ENCODE results near the gene DRGX. TPM values are rescaled to one million over a fixed set of nuclear protein-coding genes. Genes with fewer than 3 reads are reported as not detected.

DRGX gene
- total RNA-seq, 4 donors from 2014 or later = 0.14 TPM; not detected in 3

GRCh38 chr10:49418328-49418727, 22.4 kb upstream of the DRGX start:
- intact Hi-C loops (cut with DNase I; ENCODE audit: low total_unique reads) = no loop called here
- no peak for DNase-seq
- Histone ChIP-seq H3K27me3 (no peaks in the 10 kb centered on the region), H3K9me3 (no peaks in the 10 kb centered on the region), H3K27ac (no peak overlapping the region), H3K4me3 (no peak overlapping the region), H3K4me1 (no peaks in the 10 kb centered on the region), H3K36me3 (no peaks in the 10 kb centered on the region)
- TF ChIP-seq POLR2A (IDR thresholded peaks at IDR 0.05) = no peak
- no peak for TF ChIP-seq CTCF (IDR thresholded peaks at IDR 0.05)

GRCh38 chr10:49418053-49418326, 22.1 kb upstream of the DRGX start:
- TF ChIP-seq CTCF (IDR thresholded peaks at IDR 0.05) = no peak
- Histone ChIP-seq H3K27me3 (no peaks in the 10 kb centered on the region), H3K27ac (no peak overlapping the region)

GRCh38 chr10:49417311-49418052, 21.6 kb upstream of the DRGX start:
- Histone ChIP-seq H3K27me3 (no peaks in the 10 kb centered on the region), H3K27ac (no peak overlapping the region), H3K4me3 (no peak overlapping the region), H3K4me1 (no peaks in the 10 kb centered on the region), H3K9me3 (no peaks in the 10 kb centered on the region), H3K36me3 (no peaks in the 10 kb centered on the region)
- DNase-seq = no peak
- intact Hi-C loops (cut with DNase I; ENCODE audit: low total_unique reads) = no loop called here
- no peak for TF ChIP-seq POLR2A (IDR thresholded peaks at IDR 0.05)
- no peak for TF ChIP-seq CTCF (IDR thresholded peaks at IDR 0.05)

More at GRCh38 chr10:49418053-49418326, 22.1 kb upstream of the DRGX start:
- Histone ChIP-seq H3K9me3 (no peaks in the 10 kb centered on the region), H3K36me3 (no peaks in the 10 kb centered on the region), H3K4me1 (no peaks in the 10 kb centered on the region), H3K4me3 (no peak overlapping the region)
- no peak for DNase-seq
- intact Hi-C loops (cut with DNase I; ENCODE audit: low total_unique reads) = no loop called here

- Histone ChIP-seq H3K9me3 (no peaks in the 10 kb centered on the region), H3K36me3 (no peaks in the 10 kb centered on the region), H3K4me1 (no peaks in the 10 kb centered on the region), H3K4me3 (no peak overlapping the region), H3K27ac (no peak overlapping the region), H3K27me3 (no peaks in the 10 kb centered on the region)
- no peak for DNase-seq
- TF ChIP-seq POLR2A (IDR thresholded peaks at IDR 0.05) (no peak), CTCF (IDR thresholded peaks at IDR 0.05) (no peak)
- intact Hi-C loops (cut with DNase I; ENCODE audit: low total_unique reads) = no loop called here
Observed at GRCh38 chr10:49415846-49416245, 20.0 kb upstream of the DRGX start.

- TF ChIP-seq POLR2A (IDR thresholded peaks at IDR 0.05) (no peak), CTCF (IDR thresholded peaks at IDR 0.05) (no peak)
- no peaks in the 10 kb centered on the region for H3K4me1 ChIP-seq
- no peak overlapping the region for H3K4me3 ChIP-seq
- H3K36me3 ChIP-seq = no peaks in the 10 kb centered on the region
- H3K9me3 ChIP-seq = no peaks in the 10 kb centered on the region
- H3K27me3 ChIP-seq = no peaks in the 10 kb centered on the region
- no peak overlapping the region for H3K27ac ChIP-seq
- DNase-seq = no peak
- intact Hi-C loops (cut with DNase I; ENCODE audit: low total_unique reads) = no loop called here
Observed at GRCh38 chr10:49415109-49415508, 19.2 kb upstream of the DRGX start.

Data from uterus (tissue), 4 donors.